Stimulated activated CD8-positive, alpha-beta memory T cell treated with anti-CD3 and anti-CD28 coated beads, Interleukin-15, amount 100 ng/mL, for 1 hour (primary cell): ENCODE results near the gene LCLAT1.
"Not testable (repeated sequence)": the region's sequence is repeated elsewhere in the genome, so short reads cannot be mapped to it uniquely, and the experiment has no call there.

Experiments used
- DNase-seq: peaks from one replicate; pipeline ENCODE4 v3.0.0-alpha.2; 2020; ENCODE audit warnings: low read depth

Gene LCLAT1

GRCh38 chr2:30488012-30488659, 41.1 kb downstream of the LCLAT1 start:
- DNase-seq = no peak

- no peak for DNase-seq
These were observed 44.2 kb downstream of the LCLAT1 start for GRCh38 chr2:30491225-30491624.

GRCh38 chr2:30492185-30492584, 45.1 kb downstream of the LCLAT1 start:
- no peak for DNase-seq

- DNase-seq = no peak
These were observed 45.6 kb downstream of the LCLAT1 start for GRCh38 chr2:30492619-30493018.

- no peak for DNase-seq
These were observed 46.4 kb downstream of the LCLAT1 start for GRCh38 chr2:30493440-30493839.

- DNase-seq = not testable (repeated sequence)
These were observed 48.9 kb downstream of the LCLAT1 start for GRCh38 chr2:30495896-30496295.

- no peak for DNase-seq
These were observed 52.6 kb downstream of the LCLAT1 start for GRCh38 chr2:30499681-30500080.

GRCh38 chr2:30500699-30501098, 53.7 kb downstream of the LCLAT1 start:
- DNase-seq = no peak

- no peak for DNase-seq
These were observed 55.3 kb downstream of the LCLAT1 start for GRCh38 chr2:30502310-30502709.

GRCh38 chr2:30503007-30503694, 56.1 kb downstream of the LCLAT1 start:
- no peak for DNase-seq

GRCh38 chr2:30503695-30504052, 56.6 kb downstream of the LCLAT1 start:
- DNase-seq = no peak

GRCh38 chr2:30504731-30505130, 57.7 kb downstream of the LCLAT1 start:
- DNase-seq = no peak

- no peak for DNase-seq
These were observed 58.6 kb downstream of the LCLAT1 start for GRCh38 chr2:30505500-30506180.

- not testable (repeated sequence) for DNase-seq
These were observed 60.4 kb downstream of the LCLAT1 start for GRCh38 chr2:30507460-30507859.

GRCh38 chr2:30509716-30510115, 62.7 kb downstream of the LCLAT1 start:
- no peak for DNase-seq

GRCh38 chr2:30510409-30510808, 63.4 kb downstream of the LCLAT1 start:
- DNase-seq = no peak

- no peak for DNase-seq
These were observed 64.4 kb downstream of the LCLAT1 start for GRCh38 chr2:30511122-30512083.

- no peak for DNase-seq
These were observed 65.3 kb downstream of the LCLAT1 start for GRCh38 chr2:30512243-30512886.

GRCh38 chr2:30513649-30514048, 66.6 kb downstream of the LCLAT1 start:
- DNase-seq = not testable (repeated sequence)

GRCh38 chr2:30514134-30514847, 67.2 kb downstream of the LCLAT1 start:
- DNase-seq = no peak

- no peak for DNase-seq
These were observed 67.9 kb downstream of the LCLAT1 start for GRCh38 chr2:30514848-30515435.
